ENCODE measurements around the gene GJD4.

- TF ChIP-seq ZNF70 (CRISPR knock-in tag; IDR thresholded peaks at IDR 0.05): no peak
- TF ChIP-seq ZC3H10 (CRISPR knock-in tag; IDR thresholded peaks at IDR 0.05): no peak
- TF ChIP-seq PATZ1 (CRISPR knock-in tag; IDR thresholded peaks at IDR 0.05; ENCODE audit: borderline replicate concordance): no peak
- TF ChIP-seq ARNTL (CRISPR knock-in tag; IDR thresholded peaks at IDR 0.05; ENCODE audit: borderline replicate concordance, low read depth): no peak
- no peak for TF ChIP-seq ZNF565 (CRISPR knock-in tag; conservative IDR thresholded peaks at IDR 0.05; ENCODE audit: low read depth)
- TF ChIP-seq ZFP3 (CRISPR knock-in tag; IDR thresholded peaks at IDR 0.05): no peak
- no peak for TF ChIP-seq CREB5 (CRISPR knock-in tag; IDR thresholded peaks at IDR 0.05; ENCODE audit: low read depth)
- no peak for TF ChIP-seq POU6F1 (CRISPR knock-in tag; IDR thresholded peaks at IDR 0.05; ENCODE audit: borderline replicate concordance, low read depth)
Measured at GRCh38 chr10:35650894-35651293, 45.8 kb downstream of the GJD4 start.
